ENCODE measurements around the gene TRIP12. TPM values are rescaled to one million over a fixed set of nuclear protein-coding genes. Genes with fewer than 3 reads are reported as not detected.
"Not testable (repeated sequence)": the region's sequence is repeated elsewhere in the genome, so short reads cannot be mapped to it uniquely, and the experiment has no call there.

TRIP12 gene
- total and polyA plus RNA-seq, 2 of the 4 experiments (the other 2 are of a cell fraction), result 51.6 to 209 TPM

GRCh38 chr2:229742691-229743090 is 179.1 kb downstream of the TRIP12 start:
- H3K9me1 ChIP-seq (ENCODE audit: insufficient read depth, low read length); H3K56ac ChIP-seq (ENCODE audit: extremely low read depth, insufficient read depth, low read length); ATAC-seq (ENCODE audit: low read depth); H3K23ac ChIP-seq (ENCODE audit: low read depth, low read length); H3K14ac ChIP-seq (replicated peaks; ENCODE audit: low read depth, low read length); H4K8ac ChIP-seq (ENCODE audit: low read depth in 2 of 2, low read length in 2 of 2); H3K27ac ChIP-seq (ENCODE audit: insufficient read depth, low read length); CTCF ChIA-PET; DNase-seq; H2BK15ac ChIP-seq (ENCODE audit: low read depth, low read length); H2AFZ ChIP-seq (replicated peaks; ENCODE audit: low read length, poor library complexity); H2AK5ac ChIP-seq (ENCODE audit: low read depth, low read length); H2AK9ac ChIP-seq (replicated peaks; ENCODE audit: low read depth, low read length, poor library complexity); POLR2A ChIA-PET (ENCODE audit: unreplicated experiment); BruUV-seq (replicated peaks); H3K4me3 ChIP-seq (ENCODE audit: insufficient read depth, low read depth, low read length); H3K4me2 ChIP-seq (ENCODE audit: low read depth, low read length); H2BK120ac ChIP-seq (ENCODE audit: low read depth, low read length); H3K9me3 ChIP-seq (ENCODE audit: control insufficient read depth, insufficient read depth, low read length); H4K20me1 ChIP-seq (ENCODE audit: insufficient read depth, low read length); H3K9ac ChIP-seq (ENCODE audit: low read depth, low read length); H4K91ac ChIP-seq (ENCODE audit: insufficient read depth, low read depth, low read length); H3K79me1 ChIP-seq (ENCODE audit: low read depth in 1 of 2, low read length in 2 of 2); intact Hi-C loops (cut with micrococcal nuclease); H3K27me3 ChIP-seq (ENCODE audit: control insufficient read depth, insufficient read depth, low read length); H3K4ac ChIP-seq (ENCODE audit: low read depth, low read length); H3K4me1 ChIP-seq (ENCODE audit: control insufficient read depth, insufficient read depth, low read length); dilution Hi-C loops (cut with HindIII; ENCODE audit: low sequenced_read_pairs, unreplicated experiment); H4K5ac ChIP-seq (ENCODE audit: low read depth, low read length); H3K18ac ChIP-seq (ENCODE audit: low read depth, low read length); H3K36me3 ChIP-seq (ENCODE audit: control insufficient read depth, insufficient read depth, low read length); in situ Hi-C loops (cut with MboI; ENCODE audit: low sequenced_read_pairs); H2BK5ac ChIP-seq (ENCODE audit: low read depth, low read length, poor library complexity, severe bottlenecking); H2BK20ac ChIP-seq (ENCODE audit: low read depth, low read length): not testable (repeated sequence)
- WGBS, 2 experiments (ENCODE audit: extremely low coverage in 2 of 2, insufficient read length in 1 of 2), result 100% methylated on average over 1 of the region's 35 CpGs; no CpG with 5 or more reads in 1 of the 2 experiments
